ENCODE measurements around the gene DNAJC22. TPM values are rescaled to one million over a fixed set of nuclear protein-coding genes. Genes with fewer than 3 reads are reported as not detected.

The DNAJC22 gene
- total and polyA plus RNA-seq, 2 of the 13 experiments (the other 11 are each of a cell fraction or from before 2014, with no cell fraction given) = 25.2 to 31.7 TPM

GRCh38 chr12:49388682-49389386, 42.1 kb downstream of the DNAJC22 start:
- peaks cover 0 to 13% of the 10 kb centered on the region in 2 experiments; a peak in 2 of 5 replicates for H3K36me3 ChIP-seq (replicated peaks in 1 of 2; ENCODE audit: control insufficient read depth in 1 of 2, insufficient read depth in 2 of 2, low read length in 2 of 2)
- in situ Hi-C loops (cut with HindIII; ENCODE audit: extremely low pct_ligation_motif_present, low pct_unique_long_range_greater_than_20kb) = no loop called here
- no peak overlapping the region for H2AFZ ChIP-seq (ENCODE audit: low read length)
- H3K9ac ChIP-seq (ENCODE audit: insufficient read depth, low read depth, low read length) = no peak overlapping the region
- ChIA-PET CTCF (ENCODE audit: low intra/inter-chr PET ratio, low total read pairs) (no interaction called here), POLR2A (no interaction called here)
- ATAC-seq (no peak), DNase-seq (ENCODE audit: low spot score) (no peak), FAIRE-seq (no peak)
- no TSS peak for BruUV-seq (replicated peaks)
- intact Hi-C loops (cut with micrococcal nuclease; ENCODE audit: unreplicated experiment) = no loop called here
- H3K4me2 ChIP-seq (ENCODE audit: low read depth, low read length) = no peak overlapping the region
- no peak overlapping the region for H3K4me3 ChIP-seq (replicated peaks in 1 of 3; ENCODE audit: insufficient read depth in 1 of 3, low read depth in 2 of 3, low read length in 3 of 3)
- no peaks in the 10 kb centered on the region; the same call in 1 of the 2 replicates for H4K20me1 ChIP-seq (ENCODE audit: insufficient read depth, low read length)
- H3K27me3 ChIP-seq (ENCODE audit: control insufficient read depth in 1 of 2, insufficient read depth in 2 of 2, low read length in 2 of 2) = no peaks in the 10 kb centered on the region
- H3K4me1 ChIP-seq (ENCODE audit: insufficient read depth, low read length) = no peaks in the 10 kb centered on the region
- H3K9me3 ChIP-seq (ENCODE audit: low read length) = no peaks in the 10 kb centered on the region
- no peak overlapping the region for H3K27ac ChIP-seq (ENCODE audit: extremely low read length, insufficient read depth, low read length)
- peaks cover 27% of the 10 kb centered on the region for H3K79me2 ChIP-seq (ENCODE audit: insufficient read depth, low read length)
- TF ChIP-seq DR1 (CRISPR knock-in tag; IDR thresholded peaks at IDR 0.05) (no peak), ZNF780A (CRISPR knock-in tag; IDR thresholded peaks at IDR 0.05) (no peak), RERE (CRISPR knock-in tag; IDR thresholded peaks at IDR 0.05; ENCODE audit: low read depth) (no peak), RXRA (CRISPR knock-in tag; IDR thresholded peaks at IDR 0.05) (no peak), ZBTB3 (CRISPR knock-in tag; IDR thresholded peaks at IDR 0.05; ENCODE audit: borderline replicate concordance, low read depth) (no peak), GTF3A (CRISPR knock-in tag; conservative IDR thresholded peaks at IDR 0.05) (no peak), MXD1 (CRISPR knock-in tag; IDR thresholded peaks at IDR 0.05) (no peak), ZBTB33 (CRISPR knock-in tag; IDR thresholded peaks at IDR 0.05) (peak; percentile 57; the same call in 1 of the 2 replicates), NFE2L2 (IDR thresholded peaks at IDR 0.05; ENCODE audit: low read length) (no peak), ZNF121 (CRISPR knock-in tag; IDR thresholded peaks at IDR 0.05) (peak; percentile 75)
- WGBS (ENCODE audit: low lambda C conversion rate) = 96% methylated on average over 18 of the region's 18 CpGs
